HL-60/S4 treated with phorbol 12-myristate 13-acetate at 8.2 ng/mL for 4 days and 3 days (cell line): ENCODE measurements around the gene RHBDL3.

Experiments used
- in situ Hi-C: fragments of 300-500 bp; cut with MboI; formaldehyde crosslinking; loops from 2 replicates; pipeline ENCODE4 v1.15.0; 2022; ENCODE audit warnings: low sequenced_read_pairs

Gene RHBDL3

DNA sequence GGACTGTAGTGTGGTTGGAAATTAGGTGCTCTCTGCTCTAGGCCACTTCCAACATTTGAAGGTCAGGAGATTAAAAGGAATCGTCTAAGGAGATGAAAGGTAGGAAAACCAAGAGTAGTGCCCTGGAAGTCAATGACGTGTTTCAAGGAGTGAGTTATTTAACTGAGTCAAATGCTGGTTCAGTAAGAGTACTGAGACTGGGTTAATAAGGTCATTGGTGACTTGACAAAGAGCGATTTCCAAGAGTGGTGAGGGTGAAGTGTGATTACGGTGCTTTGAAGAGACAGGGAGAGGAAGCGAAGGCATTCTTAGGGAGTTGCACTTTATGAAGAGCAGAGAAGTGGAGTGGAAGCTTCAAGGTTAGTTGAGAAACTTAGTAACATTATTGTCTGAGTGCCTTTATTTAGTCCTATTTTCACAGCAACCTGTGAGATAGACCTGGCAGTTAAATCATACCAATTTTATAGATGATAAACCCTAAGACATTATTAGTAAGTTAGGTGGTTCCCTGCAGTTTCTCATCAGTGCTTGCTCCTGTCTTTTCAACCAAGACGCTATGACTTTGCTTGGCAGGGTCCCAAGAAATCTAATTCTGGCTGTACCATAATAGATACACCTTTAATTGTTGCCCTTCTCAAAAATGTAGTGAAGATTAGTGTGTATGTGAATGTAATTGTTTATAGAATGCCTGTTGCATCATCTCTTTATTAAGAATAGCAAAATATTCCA is 90.2 kb downstream of the RHBDL3 start:
- in situ Hi-C loops = no loop called here

DNA sequence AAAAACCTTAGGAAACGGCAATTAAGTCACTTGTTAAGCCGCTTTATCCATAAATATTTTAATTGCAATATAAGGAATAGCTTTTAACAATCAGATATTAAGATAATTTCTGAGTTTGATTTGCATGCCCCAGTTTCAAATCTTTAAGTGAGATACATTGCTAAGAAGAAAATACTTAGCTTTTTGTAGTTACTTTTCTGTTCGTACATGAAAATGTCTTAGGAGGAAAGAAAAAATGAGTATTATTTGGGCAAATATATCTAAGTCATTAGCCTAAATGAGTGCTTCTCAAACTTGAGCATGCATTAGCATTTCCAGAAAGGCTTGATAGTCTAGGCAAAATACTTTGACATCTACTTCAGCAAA is 90.7 kb downstream of the RHBDL3 start:
- in situ Hi-C loops = no loop called here

DNA sequence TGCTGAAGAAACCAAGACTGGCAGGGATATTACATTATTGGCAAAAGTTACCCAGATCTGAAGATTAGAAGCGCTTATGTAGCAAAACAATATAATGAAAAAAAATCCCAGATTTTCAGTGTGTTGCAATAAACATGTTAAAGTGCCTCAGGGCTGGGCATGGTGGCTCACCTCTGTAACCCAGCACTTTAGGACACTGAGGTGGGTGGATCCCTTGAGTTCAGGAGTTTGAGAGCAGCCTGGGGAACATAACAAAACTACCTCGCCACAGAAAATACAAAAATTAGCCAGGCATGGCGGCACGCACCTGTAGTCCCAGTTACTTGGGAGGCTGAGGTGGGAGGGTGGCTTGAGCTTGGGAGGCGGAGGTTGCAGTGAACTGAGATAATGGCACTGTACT is 91.1 kb downstream of the RHBDL3 start:
- in situ Hi-C loops = no loop called here

DNA sequence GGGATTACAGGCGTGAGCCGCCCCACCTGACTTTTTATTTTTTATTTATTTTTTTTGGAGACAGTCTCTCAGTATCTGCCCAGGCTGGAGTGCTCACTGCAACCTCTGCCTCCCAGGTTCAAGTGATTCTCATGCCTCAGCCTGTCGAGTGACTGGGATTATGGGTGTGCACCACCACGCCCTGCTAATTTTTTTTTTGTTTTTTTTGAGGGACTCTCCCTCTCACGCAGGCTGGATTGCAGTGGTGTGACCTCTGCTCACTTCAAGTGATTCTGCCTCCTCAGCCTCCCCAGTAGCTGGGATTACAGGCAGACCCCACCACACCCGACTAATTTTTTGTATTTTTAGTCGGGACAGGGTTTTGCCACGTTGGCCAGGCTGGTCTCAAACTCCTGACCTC is 92.0 kb downstream of the RHBDL3 start:
- in situ Hi-C loops = no loop called here

DNA sequence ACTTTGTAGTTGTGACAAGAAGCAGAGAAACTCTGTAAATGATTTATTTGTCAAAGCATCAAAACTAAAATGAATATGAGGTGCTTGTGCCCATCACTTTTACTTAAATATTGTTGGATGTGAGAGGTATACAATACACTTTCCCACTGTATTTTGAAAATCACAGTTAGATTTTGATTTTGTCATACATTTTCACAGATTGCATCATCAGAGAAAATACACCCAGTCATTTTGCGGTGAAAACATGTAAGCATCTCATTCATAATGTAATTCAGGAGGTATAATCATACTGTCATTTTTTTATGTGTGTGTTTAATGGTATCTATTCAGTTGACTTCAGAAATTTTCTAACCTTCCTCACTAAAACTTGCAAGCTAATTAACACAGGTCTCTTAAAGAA is 95.6 kb downstream of the RHBDL3 start:
- in situ Hi-C loops = no loop called here

DNA sequence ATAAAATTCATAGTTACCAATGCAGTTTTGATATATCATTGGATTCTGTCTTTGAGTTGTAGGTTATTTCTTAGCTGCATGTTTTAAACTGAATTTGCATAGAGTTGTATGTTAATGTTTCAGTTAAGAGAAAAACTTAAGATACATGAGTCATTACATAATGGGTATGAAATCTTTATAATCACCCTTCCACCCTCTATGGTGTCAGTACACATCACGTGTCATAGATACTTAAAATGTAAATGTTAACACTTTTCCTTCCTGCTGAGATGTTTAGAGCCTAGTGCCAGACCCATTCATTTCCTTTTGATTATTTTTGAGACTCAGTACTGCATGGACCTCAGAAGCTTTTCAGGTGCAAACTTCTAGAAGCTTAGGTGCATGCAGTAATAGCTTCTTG is 104.8 kb downstream of the RHBDL3 start:
- in situ Hi-C loops = no loop called here
